ENCODE results near the gene PTPRM. TPM values are rescaled to one million over a fixed set of nuclear protein-coding genes. Genes with fewer than 3 reads are reported as not detected.

Gene PTPRM
- total RNA-seq, 1 experiment from 2014 or later: 14.5 TPM

- intact Hi-C loops (cut with micrococcal nuclease): no loop called here
- DNase-seq (ENCODE audit: low read depth, low spot score): no peak
- ChIA-PET CTCF (no interaction called here), POLR2A (no interaction called here), RAD21 (ENCODE audit: low non-redundant PET in 1 of 2, low total read pairs in 2 of 2, uncharacterized antibody in 2 of 2, unreplicated experiment in 2 of 2) (no interaction called here)
- H2AFZ ChIP-seq (ENCODE audit: low read depth, low read length, poor library complexity, severe bottlenecking): no peak overlapping the region
- H3K36me3 ChIP-seq (ENCODE audit: control insufficient read depth in 1 of 2, insufficient read depth in 2 of 2, low read length in 2 of 2): no peaks in the 10 kb centered on the region
- H3K4me3 ChIP-seq (replicated peaks in 1 of 2; ENCODE audit: low read depth in 1 of 2, low read length in 2 of 2): no peak overlapping the region
- H3K79me2 ChIP-seq (ENCODE audit: insufficient read depth, low read length): no peaks in the 10 kb centered on the region
- no peak overlapping the region for H3K4me2 ChIP-seq (ENCODE audit: low read length)
- no peak overlapping the region for H3K27ac ChIP-seq (ENCODE audit: low read depth, low read length)
- H4K20me1 ChIP-seq (ENCODE audit: insufficient read depth): no peaks in the 10 kb centered on the region
- H3K27me3 ChIP-seq (ENCODE audit: insufficient read depth, low read length): no peaks in the 10 kb centered on the region
- no peak overlapping the region for H3K9ac ChIP-seq (ENCODE audit: low read length)
- H3K4me1 ChIP-seq (ENCODE audit: control insufficient read depth in 1 of 2, insufficient read depth in 2 of 2, low read length in 2 of 2): no peaks in the 10 kb centered on the region
- TF ChIP-seq SRF (IDR thresholded peaks at IDR 0.05; ENCODE audit: low read depth): no peak
- no peak for TF ChIP-seq CEBPB (IDR thresholded peaks at IDR 0.05; ENCODE audit: low read depth)
- no TSS peak for BruUV-seq (replicated peaks)
- peaks cover 0 to 3% of the 10 kb centered on the region in 2 experiments; a peak in 1 of 4 replicates for H3K9me3 ChIP-seq (ENCODE audit: control insufficient read depth in 1 of 2, insufficient read depth in 1 of 2, low read depth in 1 of 2, low read length in 2 of 2)
- ATAC-seq: no peak
- H3K9me2 ChIP-seq (ENCODE audit: insufficient read depth): no peaks in the 10 kb centered on the region
Measured at GRCh38 chr18:7749008-7749405, 181.9 kb downstream of the PTPRM start.

- Histone ChIP-seq H3K4me2 (ENCODE audit: low read length) (no peak overlapping the region), H3K27me3 (ENCODE audit: insufficient read depth, low read length) (no peaks in the 10 kb centered on the region), H3K4me1 (ENCODE audit: control insufficient read depth in 1 of 2, insufficient read depth in 2 of 2, low read length in 2 of 2) (no peaks in the 10 kb centered on the region), H3K36me3 (ENCODE audit: control insufficient read depth in 1 of 2, insufficient read depth in 2 of 2, low read length in 2 of 2) (no peaks in the 10 kb centered on the region), H3K79me2 (ENCODE audit: insufficient read depth, low read length) (no peaks in the 10 kb centered on the region), H3K9me2 (ENCODE audit: insufficient read depth) (no peaks in the 10 kb centered on the region), H3K9ac (ENCODE audit: low read length) (no peak overlapping the region), H3K27ac (ENCODE audit: low read depth, low read length) (no peak overlapping the region), H3K4me3 (replicated peaks in 1 of 2; ENCODE audit: low read depth in 1 of 2, low read length in 2 of 2) (no peak overlapping the region), H3K9me3 (ENCODE audit: control insufficient read depth in 1 of 2, insufficient read depth in 1 of 2, low read depth in 1 of 2, low read length in 2 of 2) (peaks cover 0 to 3% of the 10 kb centered on the region in 2 experiments; a peak in 1 of 4 replicates), H2AFZ (ENCODE audit: low read depth, low read length, poor library complexity, severe bottlenecking) (no peak overlapping the region), H4K20me1 (ENCODE audit: insufficient read depth) (no peaks in the 10 kb centered on the region)
- intact Hi-C loops (cut with micrococcal nuclease): no loop called here
- ATAC-seq (no peak), DNase-seq (ENCODE audit: low read depth, low spot score) (no peak)
- TF ChIP-seq RAD21 (IDR thresholded peaks at IDR 0.05; ENCODE audit: low read depth) (no peak), YY1 (IDR thresholded peaks at IDR 0.05; ENCODE audit: extremely low read depth, insufficient replicate concordance, low read depth, low read length) (no peak), JUND (IDR thresholded peaks at IDR 0.05) (no peak), SRF (IDR thresholded peaks at IDR 0.05; ENCODE audit: low read depth) (no peak), CEBPB (IDR thresholded peaks at IDR 0.05; ENCODE audit: low read depth) (no peak)
- ChIA-PET CTCF (no interaction called here), RAD21 (ENCODE audit: low non-redundant PET in 1 of 2, low total read pairs in 2 of 2, uncharacterized antibody in 2 of 2, unreplicated experiment in 2 of 2) (no interaction called here), POLR2A (no interaction called here)
- no TSS peak for BruUV-seq (replicated peaks)
Measured at GRCh38 chr18:7749510-7749981, 182.4 kb downstream of the PTPRM start.

Data from HCT116 (cell line).